GM10266 (cell line): ENCODE results near the gene FBXW4.

ENCODE experiments used
- DNase-seq: peaks from one replicate; pipeline ENCODE4 v3.0.0; 2012; ENCODE audit errors: extremely low spot score
- TF ChIP-seq, protein P1 (sequence below): IDR thresholded peaks from 2 replicates; pipeline ENCODE4 v1.5.1; 2012; ENCODE audit warnings: mild to moderate bottlenecking, low read depth; ENCODE audit not compliant: control insufficient read depth, insufficient read depth; ENCODE audit errors: missing control alignments

The FBXW4 gene

GRCh38 chr10:101704331-101704730, 9.4 kb upstream of the FBXW4 start:
- no peak for DNase-seq
- TF ChIP-seq, protein P1, sequence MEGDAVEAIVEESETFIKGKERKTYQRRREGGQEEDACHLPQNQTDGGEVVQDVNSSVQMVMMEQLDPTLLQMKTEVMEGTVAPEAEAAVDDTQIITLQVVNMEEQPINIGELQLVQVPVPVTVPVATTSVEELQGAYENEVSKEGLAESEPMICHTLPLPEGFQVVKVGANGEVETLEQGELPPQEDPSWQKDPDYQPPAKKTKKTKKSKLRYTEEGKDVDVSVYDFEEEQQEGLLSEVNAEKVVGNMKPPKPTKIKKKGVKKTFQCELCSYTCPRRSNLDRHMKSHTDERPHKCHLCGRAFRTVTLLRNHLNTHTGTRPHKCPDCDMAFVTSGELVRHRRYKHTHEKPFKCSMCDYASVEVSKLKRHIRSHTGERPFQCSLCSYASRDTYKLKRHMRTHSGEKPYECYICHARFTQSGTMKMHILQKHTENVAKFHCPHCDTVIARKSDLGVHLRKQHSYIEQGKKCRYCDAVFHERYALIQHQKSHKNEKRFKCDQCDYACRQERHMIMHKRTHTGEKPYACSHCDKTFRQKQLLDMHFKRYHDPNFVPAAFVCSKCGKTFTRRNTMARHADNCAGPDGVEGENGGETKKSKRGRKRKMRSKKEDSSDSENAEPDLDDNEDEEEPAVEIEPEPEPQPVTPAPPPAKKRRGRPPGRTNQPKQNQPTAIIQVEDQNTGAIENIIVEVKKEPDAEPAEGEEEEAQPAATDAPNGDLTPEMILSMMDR, result no peak

DNA sequence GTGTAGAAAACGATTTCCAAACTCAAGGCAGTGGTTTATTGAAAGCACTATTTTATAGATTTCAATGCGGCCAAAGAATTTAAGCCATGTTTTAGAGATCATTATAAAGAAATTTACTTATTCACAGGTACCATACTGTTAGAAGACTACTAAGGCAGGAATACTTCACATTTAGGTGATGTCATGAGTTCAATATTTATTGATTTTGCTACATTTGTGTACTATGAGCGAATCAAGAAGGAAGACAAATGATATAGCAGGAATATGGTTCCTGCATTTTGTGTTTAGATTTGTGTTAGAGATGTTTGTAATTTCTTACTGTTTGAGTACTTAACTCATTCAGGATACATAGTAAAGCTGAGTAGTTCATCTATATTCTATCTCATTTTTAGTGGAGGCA, 1.7 kb upstream of the FBXW4 start:
- no peak for DNase-seq
- TF ChIP-seq, protein P1, result no peak

GRCh38 chr10:101695404-101695890, 477 bp upstream of the FBXW4 start:
- no peak for DNase-seq
- TF ChIP-seq, protein P1, result no peak

GRCh38 chr10:101693978-101694673, 844 bp downstream of the FBXW4 start:
- TF ChIP-seq, protein P1, result no peak
- DNase-seq, result peak; percentile 81

DNA sequence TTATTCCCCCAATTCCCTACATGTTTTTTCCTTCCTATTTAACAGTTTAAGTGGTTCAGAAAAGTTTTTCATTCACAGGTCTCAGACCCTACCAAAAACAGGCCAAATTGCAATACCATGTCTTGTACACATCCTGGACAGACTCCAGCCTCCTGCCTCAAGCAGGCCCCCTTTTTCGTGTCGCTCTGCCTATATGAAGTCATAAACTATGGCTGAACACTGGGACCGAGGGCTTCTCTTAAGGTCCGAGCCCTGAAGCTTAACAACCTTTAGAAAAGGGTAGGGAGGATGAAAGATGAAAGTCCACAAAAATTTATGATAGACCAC, 1.4 kb downstream of the FBXW4 start:
- DNase-seq, result peak; percentile 56
- TF ChIP-seq, protein P1, result no peak

GRCh38 chr10:101691081-101691480, 3.9 kb downstream of the FBXW4 start:
- no peak for DNase-seq

DNA sequence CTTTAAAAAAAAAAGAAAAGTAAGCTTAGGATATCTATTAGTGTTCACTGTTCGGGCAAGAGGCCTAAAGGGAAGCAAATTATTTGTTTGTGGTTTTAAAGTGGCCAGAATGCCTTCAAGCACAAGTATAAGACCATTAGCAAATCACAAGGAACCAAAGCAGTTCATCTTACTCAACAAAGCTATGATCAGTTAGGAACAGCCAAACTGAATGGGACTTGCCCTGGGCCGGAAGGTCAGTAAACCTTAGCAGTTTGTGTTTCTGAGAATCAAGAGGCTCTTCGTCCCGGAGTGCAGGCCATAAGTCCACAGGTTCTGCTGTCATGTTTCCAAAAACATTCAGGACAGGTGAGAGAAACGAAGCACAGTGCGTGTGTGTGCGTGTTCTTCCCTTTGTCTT, 4.5 kb downstream of the FBXW4 start:
- DNase-seq, result no peak
- TF ChIP-seq, protein P1, result no peak

More at GRCh38 chr10:101691081-101691480, 3.9 kb downstream of the FBXW4 start:
- TF ChIP-seq, protein P1, result no peak
